SK-N-MC (cell line): ENCODE results near the gene UNC13B.

Experiments
- EZH2 ChIP-seq: fragments of 200-600 bp; sonication (generic); IDR thresholded peaks from one replicate; pipeline ENCODE4 v1.6.1; 2017; ENCODE audit warnings: antibody characterized with exemption
- POLR2AphosphoS5 ChIP-seq: IDR thresholded peaks from 2 replicates; pipeline ENCODE4 v1.6.1; 2012; ENCODE audit warnings: mild to moderate bottlenecking, low read depth, low read length, borderline replicate concordance

DNA sequence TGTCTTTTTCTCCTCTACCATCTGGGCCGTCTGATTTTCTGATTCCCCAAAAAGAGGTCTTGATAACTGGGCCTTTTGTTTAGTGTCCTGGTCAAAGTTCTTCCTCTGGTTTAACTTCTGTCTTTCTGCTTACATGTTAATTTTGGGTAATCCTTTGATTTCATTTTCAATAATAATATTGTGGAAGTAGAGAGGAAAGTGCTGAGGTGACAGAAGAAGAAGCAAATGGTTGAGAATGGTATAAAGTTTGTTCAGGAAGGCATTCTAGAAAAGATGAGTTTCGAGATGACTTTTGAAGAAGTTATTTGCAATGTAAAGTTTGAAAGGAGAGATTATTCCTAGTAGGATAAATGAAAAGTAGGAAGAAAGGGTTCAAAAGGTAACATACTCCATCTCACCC, 118.1 kb downstream of the UNC13B start:
- no peak for TF ChIP-seq POLR2AphosphoS5
- no peak for TF ChIP-seq EZH2
